ENCODE measurements around the gene COPS7A. TPM values are rescaled to one million over a fixed set of nuclear protein-coding genes. Genes with fewer than 3 reads are reported as not detected.

COPS7A gene
- total RNA-seq, 1 donor from 2014 or later = 221 TPM

DNA sequence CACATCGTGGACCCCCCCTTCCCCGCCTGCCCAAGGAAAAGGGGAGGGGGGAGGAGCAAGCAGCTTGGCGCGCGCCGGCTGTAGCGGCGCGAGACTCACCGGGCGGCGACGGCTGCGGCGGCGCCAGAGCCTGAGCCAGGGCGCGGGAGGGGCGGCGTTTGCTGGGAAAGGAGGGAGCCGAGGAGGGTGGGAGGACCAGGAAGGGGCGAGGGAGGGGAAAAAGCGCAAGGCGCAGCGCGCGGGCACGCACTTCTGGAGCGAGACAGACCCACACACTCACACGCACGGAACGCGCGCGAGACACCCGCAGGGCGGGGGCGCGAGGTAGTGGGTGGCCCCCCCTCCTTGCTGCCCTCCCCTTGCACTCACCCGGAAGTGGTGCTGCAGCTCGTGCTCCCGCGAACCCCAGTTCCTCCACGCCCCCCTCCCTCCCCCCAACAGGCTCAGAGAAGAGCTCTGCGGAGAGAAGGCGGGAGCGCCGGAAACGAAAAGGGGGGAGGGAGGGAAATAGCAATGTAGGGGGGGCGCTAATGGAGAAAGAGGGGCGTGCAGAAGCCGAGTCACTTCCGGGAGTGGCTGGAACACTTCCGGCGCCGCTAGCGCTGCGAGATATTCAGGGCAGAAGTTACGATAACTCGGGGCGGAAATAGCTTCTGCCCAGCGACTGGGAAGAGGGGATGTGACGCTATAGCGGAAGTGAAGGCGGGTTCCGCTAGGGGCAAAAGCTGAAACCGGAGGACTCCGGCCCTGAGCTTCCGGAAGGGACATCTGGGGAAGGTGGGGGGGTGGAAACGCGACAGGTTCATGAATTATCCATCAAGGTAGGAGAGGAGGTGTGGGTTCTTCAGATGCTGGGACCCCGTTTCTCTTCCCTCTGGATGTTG is 34.6 kb upstream of the COPS7A start, which contains the start of gene ZNF384:
TSS of gene ZNF384 (minus strand) at position 377 of the 884 bp plus-strand sequence. CDS start 9,855 bp downstream, outside the sequence.
- Histone ChIP-seq H3K4me3 (peak within 1 kb of the TSS; percentile 68 to 91), H3K9me3 (no peaks in the 10 kb centered on the region), H3K36me3 (no peaks in the 10 kb centered on the region), H3K4me1 (peaks cover 9 to 26% of the 10 kb centered on the region in 2 donors), H3K27me3 (no peaks in the 10 kb centered on the region), H3K27ac (peak within 1 kb of the TSS; percentile 96 to 98)
- intact Hi-C loops (cut with DNase I) = loop anchor here (1.0 to 5.0 kb wide), 7 partner anchors 26 to 163 kb away; partner anchors contain the start of genes COPS7A, ING4, MLF2 and P3H3
- peak; percentile 91 to 99 for DNase-seq (ENCODE audit: low spot score in 2 of 2)
- TF ChIP-seq, protein P1, sequence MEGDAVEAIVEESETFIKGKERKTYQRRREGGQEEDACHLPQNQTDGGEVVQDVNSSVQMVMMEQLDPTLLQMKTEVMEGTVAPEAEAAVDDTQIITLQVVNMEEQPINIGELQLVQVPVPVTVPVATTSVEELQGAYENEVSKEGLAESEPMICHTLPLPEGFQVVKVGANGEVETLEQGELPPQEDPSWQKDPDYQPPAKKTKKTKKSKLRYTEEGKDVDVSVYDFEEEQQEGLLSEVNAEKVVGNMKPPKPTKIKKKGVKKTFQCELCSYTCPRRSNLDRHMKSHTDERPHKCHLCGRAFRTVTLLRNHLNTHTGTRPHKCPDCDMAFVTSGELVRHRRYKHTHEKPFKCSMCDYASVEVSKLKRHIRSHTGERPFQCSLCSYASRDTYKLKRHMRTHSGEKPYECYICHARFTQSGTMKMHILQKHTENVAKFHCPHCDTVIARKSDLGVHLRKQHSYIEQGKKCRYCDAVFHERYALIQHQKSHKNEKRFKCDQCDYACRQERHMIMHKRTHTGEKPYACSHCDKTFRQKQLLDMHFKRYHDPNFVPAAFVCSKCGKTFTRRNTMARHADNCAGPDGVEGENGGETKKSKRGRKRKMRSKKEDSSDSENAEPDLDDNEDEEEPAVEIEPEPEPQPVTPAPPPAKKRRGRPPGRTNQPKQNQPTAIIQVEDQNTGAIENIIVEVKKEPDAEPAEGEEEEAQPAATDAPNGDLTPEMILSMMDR (IDR thresholded peaks at IDR 0.05) = peak in 1 of 3 experiments; percentile 27

DNA sequence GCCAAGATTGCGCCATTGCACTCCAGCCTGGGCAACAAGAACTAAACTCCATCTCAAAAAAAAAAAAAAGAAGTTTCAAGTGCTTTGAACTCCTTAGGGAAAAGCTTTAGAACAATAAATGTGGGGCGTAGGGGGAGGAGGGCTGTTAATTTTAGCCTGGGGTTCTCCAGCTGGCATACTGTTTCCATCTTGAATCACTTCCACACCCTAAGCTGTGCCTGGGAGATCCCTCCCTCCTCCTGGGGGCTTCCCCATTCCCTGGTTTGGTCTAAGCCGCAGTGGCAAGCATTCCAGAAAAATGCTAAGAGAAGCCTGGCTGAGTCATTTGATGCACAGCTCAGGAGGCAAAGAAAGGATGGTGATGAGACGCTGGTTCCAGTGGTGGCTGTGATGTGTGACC is 32.4 kb upstream of the COPS7A start:
- Histone ChIP-seq H3K9me3 (no peaks in the 10 kb centered on the region), H3K4me3 (no peak overlapping the region), H3K36me3 (peaks cover 0 to 3% of the 10 kb centered on the region in 2 donors), H3K27me3 (no peaks in the 10 kb centered on the region), H3K27ac (no peak overlapping the region), H3K4me1 (peaks cover 9 to 25% of the 10 kb centered on the region in 2 donors)
- intact Hi-C loops (cut with DNase I) = no loop called here
- TF ChIP-seq, protein P1 (IDR thresholded peaks at IDR 0.05) = no peak
- DNase-seq (ENCODE audit: low spot score in 2 of 2) = no peak

DNA sequence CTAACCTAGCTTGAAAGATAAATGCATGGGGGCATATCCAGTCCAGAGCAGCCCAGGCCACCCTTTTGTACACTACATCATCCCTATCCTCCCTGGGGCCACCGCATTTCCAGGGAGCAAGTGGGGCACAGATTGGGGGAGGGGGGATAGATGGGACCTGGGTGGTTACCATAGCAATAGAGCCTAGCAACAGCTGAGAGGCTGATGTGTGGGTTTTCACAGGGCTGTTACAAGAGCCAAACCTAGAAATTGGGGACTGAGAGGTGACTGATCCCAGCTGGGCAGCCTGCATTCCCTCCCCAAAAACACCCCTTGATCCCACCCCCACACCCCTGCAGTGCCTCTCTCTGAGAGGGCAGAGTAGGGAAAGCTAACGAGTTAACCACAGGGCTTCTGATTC is 31.0 kb upstream of the COPS7A start:
- no peaks in the 10 kb centered on the region for H3K27me3 ChIP-seq
- intact Hi-C loops (cut with DNase I) = no loop called here
- H3K4me1 ChIP-seq = peaks cover 7 to 11% of the 10 kb centered on the region in 2 donors
- H3K36me3 ChIP-seq = peaks cover 0 to 3% of the 10 kb centered on the region in 2 donors
- TF ChIP-seq, protein P1 (IDR thresholded peaks at IDR 0.05) = no peak
- H3K4me3 ChIP-seq = no peak overlapping the region
- no peak overlapping the region for H3K27ac ChIP-seq
- no peaks in the 10 kb centered on the region for H3K9me3 ChIP-seq
- no peak for DNase-seq (ENCODE audit: low spot score in 2 of 2)

DNA sequence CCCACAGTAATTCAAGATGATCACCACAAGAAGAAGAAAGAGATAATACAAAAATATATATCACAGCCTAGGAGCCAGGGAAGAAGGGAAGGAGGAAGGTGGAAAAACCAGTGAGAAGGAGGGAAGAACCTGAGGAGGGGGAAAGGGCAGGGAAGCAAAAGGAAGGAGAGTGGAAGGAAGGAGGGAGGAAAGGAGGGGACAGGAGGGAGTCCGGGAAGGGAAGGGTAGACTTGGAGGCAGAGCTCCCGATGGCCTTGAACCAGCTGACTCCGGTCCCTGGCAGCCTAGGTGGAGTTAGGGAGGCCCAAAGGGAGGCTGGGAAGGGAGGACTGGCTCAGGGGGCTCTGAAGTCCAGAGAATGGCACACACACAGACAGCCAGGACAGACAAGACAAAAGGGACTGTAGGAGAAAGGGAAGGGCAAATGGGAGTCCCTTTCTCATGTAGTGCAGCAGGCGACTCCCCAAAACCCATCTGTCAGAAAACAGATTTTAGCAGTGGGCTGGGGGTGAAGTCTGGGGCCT is 30.0 kb upstream of the COPS7A start:
- H3K36me3 ChIP-seq = peaks cover 0 to 3% of the 10 kb centered on the region in 2 donors
- no peak overlapping the region for H3K27ac ChIP-seq
- TF ChIP-seq, protein P1 (IDR thresholded peaks at IDR 0.05) = no peak
- DNase-seq (ENCODE audit: low spot score in 2 of 2) = no peak
- H3K4me3 ChIP-seq = no peak overlapping the region
- intact Hi-C loops (cut with DNase I) = no loop called here
- no peaks in the 10 kb centered on the region for H3K27me3 ChIP-seq
- H3K4me1 ChIP-seq = peaks cover 0 to 6% of the 10 kb centered on the region in 2 donors
- H3K9me3 ChIP-seq = no peaks in the 10 kb centered on the region

DNA sequence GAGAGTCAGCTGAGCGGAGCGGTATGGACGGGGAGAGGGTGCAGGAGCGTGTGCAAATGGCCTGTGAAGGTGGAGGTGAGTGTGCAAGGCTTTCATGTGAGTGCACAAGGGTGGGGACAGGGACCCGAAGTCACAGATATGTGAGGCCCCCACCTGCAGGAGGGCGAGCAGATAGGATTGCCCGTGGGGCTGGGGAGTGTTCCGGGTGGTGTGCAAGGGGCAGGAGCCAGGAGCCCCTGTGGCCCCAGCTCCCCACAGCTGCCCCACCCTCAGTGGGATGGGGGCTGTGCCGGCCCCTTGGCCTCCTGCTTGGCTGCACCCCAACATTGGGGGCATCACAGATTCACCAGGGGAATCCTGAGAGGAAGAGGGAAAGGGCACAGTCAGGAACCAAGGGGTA is 29.1 kb upstream of the COPS7A start:
- no peak overlapping the region for H3K27ac ChIP-seq
- DNase-seq (ENCODE audit: low spot score in 2 of 2) = no peak
- TF ChIP-seq, protein P1 (IDR thresholded peaks at IDR 0.05) = no peak
- no peak overlapping the region for H3K4me3 ChIP-seq
- H3K36me3 ChIP-seq = peaks cover 0 to 3% of the 10 kb centered on the region in 2 donors
- no peaks in the 10 kb centered on the region for H3K27me3 ChIP-seq
- H3K9me3 ChIP-seq = no peaks in the 10 kb centered on the region
- intact Hi-C loops (cut with DNase I) = no loop called here
- peaks cover 0 to 6% of the 10 kb centered on the region in 2 donors for H3K4me1 ChIP-seq
